ENCODE measurements around the gene SORBS2. TPM values are rescaled to one million over a fixed set of nuclear protein-coding genes. Genes with fewer than 3 reads are reported as not detected.

The SORBS2 gene
- total RNA-seq, 1 experiment from 2014 or later, result 44.5 TPM

- TF ChIP-seq CREB1 (CRISPR knock-in tag; IDR thresholded peaks at IDR 0.05), result no peak
- TF ChIP-seq, protein P1, sequence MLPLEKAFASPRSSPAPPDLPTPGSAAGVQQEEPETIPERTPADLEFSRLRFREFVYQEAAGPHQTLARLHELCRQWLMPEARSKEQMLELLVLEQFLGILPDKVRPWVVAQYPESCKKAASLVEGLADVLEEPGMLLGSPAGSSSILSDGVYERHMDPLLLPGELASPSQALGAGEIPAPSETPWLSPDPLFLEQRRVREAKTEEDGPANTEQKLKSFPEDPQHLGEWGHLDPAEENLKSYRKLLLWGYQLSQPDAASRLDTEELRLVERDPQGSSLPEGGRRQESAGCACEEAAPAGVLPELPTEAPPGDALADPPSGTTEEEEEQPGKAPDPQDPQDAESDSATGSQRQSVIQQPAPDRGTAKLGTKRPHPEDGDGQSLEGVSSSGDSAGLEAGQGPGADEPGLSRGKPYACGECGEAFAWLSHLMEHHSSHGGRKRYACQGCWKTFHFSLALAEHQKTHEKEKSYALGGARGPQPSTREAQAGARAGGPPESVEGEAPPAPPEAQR (CRISPR knock-in tag; IDR thresholded peaks at IDR 0.05), result no peak
- TF ChIP-seq ZNF416 (CRISPR knock-in tag; IDR thresholded peaks at IDR 0.05), result no peak
These were observed 17.4 kb downstream of the SORBS2 start (continued) for GRCh38 chr4:185794637-185795036.

- no peaks in the 10 kb centered on the region for H3K27me3 Mint-ChIP-seq (ENCODE audit: low read depth)
- no peaks in the 10 kb centered on the region for H3K36me3 Mint-ChIP-seq
- ChIA-PET CTCF (no interaction called here), POLR2A (no interaction called here)
- no peak overlapping the region for H3K4me3 Mint-ChIP-seq
- no peak overlapping the region for H3K27ac Mint-ChIP-seq
- H3K4me1 Mint-ChIP-seq, result peaks cover 6% of the 10 kb centered on the region; the same call in 1 of the 2 replicates
- ATAC-seq, result no peak
- H3K9me3 Mint-ChIP-seq, result no peaks in the 10 kb centered on the region
- no peak for DNase-seq (ENCODE audit: low spot score)
- no peak for TF ChIP-seq CREB1 (CRISPR knock-in tag; IDR thresholded peaks at IDR 0.05)
- TF ChIP-seq OVOL2 (CRISPR knock-in tag; IDR thresholded peaks at IDR 0.05; ENCODE audit: borderline replicate concordance), result no peak
- TF ChIP-seq, protein P2, sequence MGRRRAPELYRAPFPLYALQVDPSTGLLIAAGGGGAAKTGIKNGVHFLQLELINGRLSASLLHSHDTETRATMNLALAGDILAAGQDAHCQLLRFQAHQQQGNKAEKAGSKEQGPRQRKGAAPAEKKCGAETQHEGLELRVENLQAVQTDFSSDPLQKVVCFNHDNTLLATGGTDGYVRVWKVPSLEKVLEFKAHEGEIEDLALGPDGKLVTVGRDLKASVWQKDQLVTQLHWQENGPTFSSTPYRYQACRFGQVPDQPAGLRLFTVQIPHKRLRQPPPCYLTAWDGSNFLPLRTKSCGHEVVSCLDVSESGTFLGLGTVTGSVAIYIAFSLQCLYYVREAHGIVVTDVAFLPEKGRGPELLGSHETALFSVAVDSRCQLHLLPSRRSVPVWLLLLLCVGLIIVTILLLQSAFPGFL (CRISPR knock-in tag; IDR thresholded peaks at IDR 0.05; ENCODE audit: borderline replicate concordance), result no peak
- TF ChIP-seq, protein P3, sequence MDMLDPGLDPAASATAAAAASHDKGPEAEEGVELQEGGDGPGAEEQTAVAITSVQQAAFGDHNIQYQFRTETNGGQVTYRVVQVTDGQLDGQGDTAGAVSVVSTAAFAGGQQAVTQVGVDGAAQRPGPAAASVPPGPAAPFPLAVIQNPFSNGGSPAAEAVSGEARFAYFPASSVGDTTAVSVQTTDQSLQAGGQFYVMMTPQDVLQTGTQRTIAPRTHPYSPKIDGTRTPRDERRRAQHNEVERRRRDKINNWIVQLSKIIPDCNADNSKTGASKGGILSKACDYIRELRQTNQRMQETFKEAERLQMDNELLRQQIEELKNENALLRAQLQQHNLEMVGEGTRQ (CRISPR knock-in tag; IDR thresholded peaks at IDR 0.05), result 0 out of 2 replicates have a peak, but pooled peaks have one; percentile 20
- TF ChIP-seq TP53 (CRISPR knock-in tag; IDR thresholded peaks at IDR 0.05), result no peak
- TF ChIP-seq NFE2L1 (CRISPR knock-in tag; IDR thresholded peaks at IDR 0.05), result no peak
These were observed 18.3 kb downstream of the SORBS2 start for GRCh38 chr4:185793716-185794115.

DNA sequence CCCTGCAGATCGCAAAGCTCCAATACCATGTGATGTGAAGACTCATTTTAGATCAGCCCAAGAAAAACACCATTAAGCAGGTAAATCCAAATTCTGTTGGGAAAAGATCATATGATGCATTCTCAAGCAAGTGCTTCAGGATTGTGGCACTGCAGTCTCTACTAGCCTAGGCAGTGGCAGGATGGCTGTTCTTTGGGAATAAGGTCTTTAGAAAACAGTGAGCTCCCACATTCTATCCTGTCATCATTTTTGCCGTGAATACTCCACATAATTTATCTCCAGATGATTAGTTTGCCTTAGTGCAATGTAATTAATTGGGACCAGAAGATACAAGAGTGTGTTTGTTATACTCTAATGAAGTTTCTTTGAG, 18.9 kb downstream of the SORBS2 start:
- Mint-ChIP-seq H3K4me3 (no peak overlapping the region), H3K9me3 (no peaks in the 10 kb centered on the region), H3K4me1 (peaks cover 6% of the 10 kb centered on the region; the same call in 1 of the 2 replicates), H3K27me3 (ENCODE audit: low read depth) (no peaks in the 10 kb centered on the region), H3K27ac (no peak overlapping the region), H3K36me3 (no peaks in the 10 kb centered on the region)
- DNase-seq (ENCODE audit: low spot score) (no peak), ATAC-seq (no peak)
- TF ChIP-seq, protein P4, sequence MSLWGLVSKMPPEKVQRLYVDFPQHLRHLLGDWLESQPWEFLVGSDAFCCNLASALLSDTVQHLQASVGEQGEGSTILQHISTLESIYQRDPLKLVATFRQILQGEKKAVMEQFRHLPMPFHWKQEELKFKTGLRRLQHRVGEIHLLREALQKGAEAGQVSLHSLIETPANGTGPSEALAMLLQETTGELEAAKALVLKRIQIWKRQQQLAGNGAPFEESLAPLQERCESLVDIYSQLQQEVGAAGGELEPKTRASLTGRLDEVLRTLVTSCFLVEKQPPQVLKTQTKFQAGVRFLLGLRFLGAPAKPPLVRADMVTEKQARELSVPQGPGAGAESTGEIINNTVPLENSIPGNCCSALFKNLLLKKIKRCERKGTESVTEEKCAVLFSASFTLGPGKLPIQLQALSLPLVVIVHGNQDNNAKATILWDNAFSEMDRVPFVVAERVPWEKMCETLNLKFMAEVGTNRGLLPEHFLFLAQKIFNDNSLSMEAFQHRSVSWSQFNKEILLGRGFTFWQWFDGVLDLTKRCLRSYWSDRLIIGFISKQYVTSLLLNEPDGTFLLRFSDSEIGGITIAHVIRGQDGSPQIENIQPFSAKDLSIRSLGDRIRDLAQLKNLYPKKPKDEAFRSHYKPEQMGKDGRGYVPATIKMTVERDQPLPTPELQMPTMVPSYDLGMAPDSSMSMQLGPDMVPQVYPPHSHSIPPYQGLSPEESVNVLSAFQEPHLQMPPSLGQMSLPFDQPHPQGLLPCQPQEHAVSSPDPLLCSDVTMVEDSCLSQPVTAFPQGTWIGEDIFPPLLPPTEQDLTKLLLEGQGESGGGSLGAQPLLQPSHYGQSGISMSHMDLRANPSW (CRISPR knock-in tag; conservative IDR thresholded peaks at IDR 0.05; ENCODE audit: low read depth), result no peak
- TF ChIP-seq CREB1 (CRISPR knock-in tag; IDR thresholded peaks at IDR 0.05) (no peak), IRF1 (CRISPR knock-in tag; IDR thresholded peaks at IDR 0.05) (no peak), RELA (CRISPR knock-in tag; IDR thresholded peaks at IDR 0.05; ENCODE audit: borderline replicate concordance) (no peak), SMAD4 (CRISPR knock-in tag; IDR thresholded peaks at IDR 0.05) (no peak), MLX (CRISPR knock-in tag; IDR thresholded peaks at IDR 0.05) (no peak), OVOL2 (CRISPR knock-in tag; IDR thresholded peaks at IDR 0.05; ENCODE audit: borderline replicate concordance) (no peak), ZNF138 (CRISPR knock-in tag; conservative IDR thresholded peaks at IDR 0.05) (no peak), ZNF263 (CRISPR knock-in tag; IDR thresholded peaks at IDR 0.05; ENCODE audit: low read depth) (no peak), TP53 (CRISPR knock-in tag; IDR thresholded peaks at IDR 0.05) (no peak), ZNF416 (CRISPR knock-in tag; IDR thresholded peaks at IDR 0.05) (no peak), ZNF232 (CRISPR knock-in tag; IDR thresholded peaks at IDR 0.05) (no peak)
- TF ChIP-seq, protein P5, sequence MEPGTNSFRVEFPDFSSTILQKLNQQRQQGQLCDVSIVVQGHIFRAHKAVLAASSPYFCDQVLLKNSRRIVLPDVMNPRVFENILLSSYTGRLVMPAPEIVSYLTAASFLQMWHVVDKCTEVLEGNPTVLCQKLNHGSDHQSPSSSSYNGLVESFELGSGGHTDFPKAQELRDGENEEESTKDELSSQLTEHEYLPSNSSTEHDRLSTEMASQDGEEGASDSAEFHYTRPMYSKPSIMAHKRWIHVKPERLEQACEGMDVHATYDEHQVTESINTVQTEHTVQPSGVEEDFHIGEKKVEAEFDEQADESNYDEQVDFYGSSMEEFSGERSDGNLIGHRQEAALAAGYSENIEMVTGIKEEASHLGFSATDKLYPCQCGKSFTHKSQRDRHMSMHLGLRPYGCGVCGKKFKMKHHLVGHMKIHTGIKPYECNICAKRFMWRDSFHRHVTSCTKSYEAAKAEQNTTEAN (CRISPR knock-in tag; IDR thresholded peaks at IDR 0.05), result no peak
- TF ChIP-seq, protein P6, sequence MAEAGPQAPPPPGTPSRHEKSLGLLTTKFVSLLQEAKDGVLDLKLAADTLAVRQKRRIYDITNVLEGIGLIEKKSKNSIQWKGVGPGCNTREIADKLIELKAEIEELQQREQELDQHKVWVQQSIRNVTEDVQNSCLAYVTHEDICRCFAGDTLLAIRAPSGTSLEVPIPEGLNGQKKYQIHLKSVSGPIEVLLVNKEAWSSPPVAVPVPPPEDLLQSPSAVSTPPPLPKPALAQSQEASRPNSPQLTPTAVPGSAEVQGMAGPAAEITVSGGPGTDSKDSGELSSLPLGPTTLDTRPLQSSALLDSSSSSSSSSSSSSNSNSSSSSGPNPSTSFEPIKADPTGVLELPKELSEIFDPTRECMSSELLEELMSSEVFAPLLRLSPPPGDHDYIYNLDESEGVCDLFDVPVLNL (CRISPR knock-in tag; IDR thresholded peaks at IDR 0.05; ENCODE audit: borderline replicate concordance, low read depth), result no peak
- POLR2A ChIA-PET, result no interaction called here
- CTCF ChIA-PET, result no interaction called here

Measured in WTC11 (cell line).